PC-3 (cell line): ENCODE results near the gene DRAP1. TPM values are rescaled to one million over a fixed set of nuclear protein-coding genes. Genes with fewer than 3 reads are reported as not detected.

Experiments used
- ATAC-seq: fragments of 200-7000 bp; cut with Tn5 transposase; 2 replicates; pipeline ENCODE4 v1.9.1; 2020; ENCODE audit warnings: mild to moderate bottlenecking, moderate library complexity
- BruUV-seq: library from RNA; stranded (reverse); fragments of 400-500 nt; replicated peaks from 2 replicates; lab custom pipeline; 2021; lab: Mats Ljungman, UMichigan
- CTCF ChIA-PET: fragments of 300-600 bp; sonication (Branson Sonifier 250); formaldehyde crosslinking; loops from one replicate; lab custom pipeline; 2022; ENCODE audit warnings: antibody characterized with exemption; lab: Charles Lee
- POLR2A ChIA-PET: fragments of 300-600 bp; sonication (Branson Sonifier 250); formaldehyde crosslinking; loops from one replicate; lab custom pipeline; 2022; ENCODE audit warnings: antibody characterized with exemption; ENCODE audit not compliant: unreplicated experiment; lab: Charles Lee
- DNase-seq: peaks from one replicate; pipeline ENCODE4 v3.0.0-alpha.2; 2015
- H2AFZ ChIP-seq: fragments of 300-600 bp; sonication (generic); 2 replicates; pipeline ENCODE4 v1.6.0; 2016; ENCODE audit warnings: antibody characterized with exemption, low read length
- H3F3A ChIP-seq: fragments of 300-600 bp; sonication (generic); one replicate; pipeline ENCODE4 v1.6.0; 2017; ENCODE audit warnings: antibody characterized with exemption, low read length, control low read depth, mild to moderate bottlenecking; ENCODE audit not compliant: unreplicated experiment
- H3K27ac ChIP-seq: fragments of 300-600 bp; sonication (generic); 2 replicates; pipeline ENCODE4 v1.5.1; 2016; ENCODE audit warnings: mild to moderate bottlenecking, low read length
- H3K27me3 ChIP-seq: fragments of 300-600 bp; sonication (generic); 2 replicates; pipeline ENCODE4 v1.6.1; 2016; ENCODE audit warnings: low read length, mixed read lengths
- H3K36me3 ChIP-seq: fragments of 300-600 bp; sonication (generic); 2 replicates; pipeline ENCODE4 v1.6.1; 2016; ENCODE audit warnings: low read depth, mixed run types, low read length, mixed read lengths
- H3K4me1 ChIP-seq: fragments of 300-600 bp; sonication (generic); 2 replicates; pipeline ENCODE4 v1.5.1; 2016; ENCODE audit warnings: low read length; ENCODE audit not compliant: insufficient read depth
- H3K4me2 ChIP-seq: fragments of 300-600 bp; sonication (generic); 2 replicates; pipeline ENCODE4 v1.6.0; 2016; ENCODE audit warnings: low read length
- H3K4me3 ChIP-seq: fragments of 300-600 bp; sonication (generic); 2 replicates; pipeline ENCODE4 v1.5.1; 2016; ENCODE audit warnings: mild to moderate bottlenecking, low read length, mixed read lengths
- H3K79me2 ChIP-seq: fragments of 300-600 bp; sonication (generic); 2 replicates; pipeline ENCODE4 v1.6.1; 2017; ENCODE audit warnings: low read length, mixed read lengths
- H3K9ac ChIP-seq: fragments of 300-600 bp; sonication (generic); 2 replicates; pipeline ENCODE4 v1.6.0; 2016; ENCODE audit warnings: mild to moderate bottlenecking, low read length
- H3K9me2 ChIP-seq: fragments of 300-600 bp; sonication (generic); replicated peaks from 2 replicates; pipeline ENCODE4 v1.6.1; 2016; ENCODE audit warnings: mixed run types, low read length, mixed read lengths
- H3K9me3 ChIP-seq: fragments of 300-600 bp; sonication (generic); 2 replicates; pipeline ENCODE4 v1.6.1; 2016; ENCODE audit warnings: low read length, mixed read lengths
- H4K20me1 ChIP-seq: fragments of 300-600 bp; sonication (generic); 2 replicates; pipeline ENCODE4 v1.6.1; 2016; ENCODE audit warnings: low read length, mixed read lengths
- EZH2 ChIP-seq: fragments of 300-600 bp; sonication (generic); IDR thresholded peaks from one replicate; pipeline ENCODE4 v1.6.1; 2017; ENCODE audit warnings: antibody characterized with exemption, mild to moderate bottlenecking, low read length; ENCODE audit not compliant: unreplicated experiment
- EZH2phosphoT487 ChIP-seq: fragments of 300-600 bp; sonication (generic); IDR thresholded peaks from 2 replicates; pipeline ENCODE4 v1.6.1; 2018; ENCODE audit warnings: mild to moderate bottlenecking, antibody characterized with exemption, low read length, borderline replicate concordance
- intact Hi-C: fragments of 100-400 bp; cut with micrococcal nuclease; formaldehyde crosslinking; loops from 2 replicates; pipeline ENCODE4 v1.9.0; 2023
- total RNA-seq: library from RNA; depleted of rRNA; stranded (reverse); fragments of >200 nt; gene quantifications from 2 replicates; pipeline ENCODE4 v1.2.3, GENCODE V29; 2014
- TF ChIP-seq, protein P1 (sequence below): fragments of 300-600 bp; sonication (generic); conservative IDR thresholded peaks from 2 replicates; pipeline ENCODE4 v1.5.1; 2017; ENCODE audit warnings: antibody characterized with exemption, low read depth, mild to moderate bottlenecking, low read length

DRAP1 gene
- total RNA-seq, 1 experiment from 2014 or later = 944 TPM

DNA sequence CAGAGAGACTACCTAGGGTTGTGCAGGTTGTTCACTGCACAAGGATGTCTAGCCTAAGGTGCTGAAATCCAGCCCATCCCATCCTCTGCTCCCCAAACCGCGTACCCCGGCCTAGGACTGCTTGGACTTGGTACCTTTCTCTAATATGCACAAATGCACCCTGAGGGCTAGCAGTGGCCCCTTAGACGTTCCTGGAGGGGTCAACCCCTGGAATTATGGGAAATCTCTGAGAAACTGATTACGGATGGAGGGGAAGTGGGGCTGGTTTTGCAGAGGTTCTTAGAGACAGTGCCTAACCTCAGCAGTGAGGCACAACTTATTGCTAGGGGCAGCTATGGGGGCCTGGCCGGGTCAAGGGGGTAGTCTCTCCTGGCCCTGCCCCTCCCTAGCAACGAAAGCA lies 2.8 kb upstream of the DRAP1 start:
- ATAC-seq (no peak), DNase-seq (no peak)
- peaks cover 79% of the 10 kb centered on the region for H3K79me2 ChIP-seq
- H3K36me3 ChIP-seq = no peaks in the 10 kb centered on the region
- ChIA-PET CTCF (interaction anchor here (1.3 kb wide), 1 partner anchor 28 kb away, joined by 16 read pairs; the partner anchor contains the start of gene FIBP), POLR2A (interaction anchor here (0.6 to 1.7 kb wide), 7 partner anchors 13 to 28 kb away, joined by 3 to 35 read pairs (median 7); partner anchors contain the start of genes CCDC85B, FIBP and FOSL1)
- peak overlapping the region; percentile 86 for H3K4me2 ChIP-seq
- H2AFZ ChIP-seq = no peak overlapping the region
- H3K9me2 ChIP-seq = no peaks in the 10 kb centered on the region
- peak overlapping the region; percentile 76 for H3K4me3 ChIP-seq
- TF ChIP-seq EZH2 = no peak
- no peak for TF ChIP-seq EZH2phosphoT487
- TF ChIP-seq, protein P1, sequence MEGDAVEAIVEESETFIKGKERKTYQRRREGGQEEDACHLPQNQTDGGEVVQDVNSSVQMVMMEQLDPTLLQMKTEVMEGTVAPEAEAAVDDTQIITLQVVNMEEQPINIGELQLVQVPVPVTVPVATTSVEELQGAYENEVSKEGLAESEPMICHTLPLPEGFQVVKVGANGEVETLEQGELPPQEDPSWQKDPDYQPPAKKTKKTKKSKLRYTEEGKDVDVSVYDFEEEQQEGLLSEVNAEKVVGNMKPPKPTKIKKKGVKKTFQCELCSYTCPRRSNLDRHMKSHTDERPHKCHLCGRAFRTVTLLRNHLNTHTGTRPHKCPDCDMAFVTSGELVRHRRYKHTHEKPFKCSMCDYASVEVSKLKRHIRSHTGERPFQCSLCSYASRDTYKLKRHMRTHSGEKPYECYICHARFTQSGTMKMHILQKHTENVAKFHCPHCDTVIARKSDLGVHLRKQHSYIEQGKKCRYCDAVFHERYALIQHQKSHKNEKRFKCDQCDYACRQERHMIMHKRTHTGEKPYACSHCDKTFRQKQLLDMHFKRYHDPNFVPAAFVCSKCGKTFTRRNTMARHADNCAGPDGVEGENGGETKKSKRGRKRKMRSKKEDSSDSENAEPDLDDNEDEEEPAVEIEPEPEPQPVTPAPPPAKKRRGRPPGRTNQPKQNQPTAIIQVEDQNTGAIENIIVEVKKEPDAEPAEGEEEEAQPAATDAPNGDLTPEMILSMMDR = no peak
- no TSS peak for BruUV-seq
- H3K9me3 ChIP-seq = no peaks in the 10 kb centered on the region
- H3F3A ChIP-seq = peaks cover 5% of the 10 kb centered on the region
- H4K20me1 ChIP-seq = 0 out of 2 replicates have a peak, but pooled peaks cover 6% of the 10 kb centered on the region
- H3K27ac ChIP-seq = peak overlapping the region; percentile 93
- H3K9ac ChIP-seq = peak overlapping the region; percentile 92
- intact Hi-C loops = no loop called here
- H3K4me1 ChIP-seq = peaks cover 72% of the 10 kb centered on the region
- no peaks in the 10 kb centered on the region for H3K27me3 ChIP-seq

DNA sequence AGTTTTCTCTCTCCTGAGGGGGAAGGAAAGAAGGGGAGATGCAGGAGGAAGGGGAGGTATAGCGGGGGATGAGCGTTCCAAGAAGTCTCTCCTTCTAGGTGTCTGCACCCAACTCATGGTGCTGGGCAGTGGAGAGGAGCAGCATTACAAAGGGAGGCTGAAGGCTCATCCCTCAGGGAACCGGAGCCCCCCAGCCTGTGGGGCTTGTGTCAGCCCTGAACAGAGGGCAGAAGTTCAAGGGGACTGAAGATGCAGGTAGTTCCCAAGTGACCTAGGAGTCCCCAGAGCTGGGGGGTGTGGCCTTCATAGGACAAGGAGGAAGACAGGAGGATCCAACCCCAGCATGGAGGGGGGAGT lies 2.2 kb upstream of the DRAP1 start:
- H3K79me2 ChIP-seq = peaks cover 84% of the 10 kb centered on the region
- H3K4me2 ChIP-seq = peak overlapping the region; percentile 86
- no peak for TF ChIP-seq EZH2phosphoT487
- TF ChIP-seq, protein P1 = no peak
- TF ChIP-seq EZH2 = no peak
- no peak overlapping the region for H2AFZ ChIP-seq
- ChIA-PET CTCF (no interaction called here), POLR2A (no interaction called here)
- no peak for ATAC-seq
- H3K9me2 ChIP-seq = no peaks in the 10 kb centered on the region
- peaks cover 66% of the 10 kb centered on the region for H3K4me1 ChIP-seq
- peak; percentile 31 for DNase-seq
- peaks cover 3% of the 10 kb centered on the region; the same call in 1 of the 2 replicates for H3K36me3 ChIP-seq
- intact Hi-C loops = no loop called here
- peak overlapping the region; percentile 92 for H3K9ac ChIP-seq
- H3K4me3 ChIP-seq = peak overlapping the region; percentile 76
- H3K27ac ChIP-seq = peak overlapping the region; percentile 93
- no peaks in the 10 kb centered on the region for H3K9me3 ChIP-seq
- no peaks in the 10 kb centered on the region for H3K27me3 ChIP-seq
- 0 out of 2 replicates have a peak, but pooled peaks cover 6% of the 10 kb centered on the region for H4K20me1 ChIP-seq
- no TSS peak for BruUV-seq
- H3F3A ChIP-seq = peaks cover 5% of the 10 kb centered on the region
